ENCODE data around the gene SEMA3C. TPM values are rescaled to one million over a fixed set of nuclear protein-coding genes. Genes with fewer than 3 reads are reported as not detected.

The SEMA3C gene
- 272 and 311 TPM in 2 replicates for total RNA-seq

DNA sequence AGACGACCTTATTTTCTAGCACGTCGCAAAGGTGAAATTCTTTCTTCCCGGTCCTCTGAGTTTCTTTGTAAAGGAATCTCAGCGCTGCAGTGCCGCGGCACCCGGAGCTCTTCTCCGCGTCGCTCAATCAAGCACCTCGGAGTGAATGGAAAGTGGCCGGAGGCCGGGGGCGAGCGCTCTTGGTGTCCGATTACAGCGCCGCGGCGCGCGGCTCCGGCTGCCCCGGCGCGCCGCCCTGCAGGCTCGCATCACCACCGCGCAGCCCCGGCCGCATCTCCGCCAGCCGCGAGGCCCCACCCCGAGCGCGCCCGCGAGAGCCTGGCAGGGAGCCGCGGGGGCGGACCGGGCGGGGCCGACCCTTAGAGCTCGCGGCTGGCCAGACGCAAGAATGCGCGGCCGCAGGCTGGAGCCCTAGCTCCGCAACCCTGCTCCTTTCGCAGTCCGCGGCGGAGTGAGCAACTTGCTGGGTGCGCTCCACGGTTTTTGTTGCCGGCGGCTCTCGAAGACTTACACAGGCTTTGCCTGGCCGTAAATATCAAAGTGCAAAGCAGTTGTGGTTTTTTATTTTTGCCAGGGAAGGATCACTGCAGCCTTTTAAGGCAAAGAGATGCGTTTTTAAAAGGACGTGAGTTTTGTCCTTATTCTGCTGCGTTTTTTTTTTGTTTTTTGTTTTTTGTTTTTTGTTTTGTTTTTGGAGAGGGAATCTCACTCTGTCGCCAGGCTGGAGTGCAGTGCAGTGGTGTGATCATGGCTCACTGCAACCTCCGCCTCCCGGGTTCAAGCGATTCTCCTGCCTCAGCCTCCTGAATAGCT, at the start of gene SEMA3C:
Gene SEMA3C (minus strand): TSS at position 143 of the 813 bp plus-strand sequence. CDS start 2,270 bp downstream, outside the sequence.

All from hair follicle dermal papilla cell (primary cell).